Measurements from ENCODE around the gene LRRC49. TPM values are rescaled to one million over a fixed set of nuclear protein-coding genes. Genes with fewer than 3 reads are reported as not detected.

Gene LRRC49
- total RNA-seq, 4 donors from 2014 or later = 2.7 to 6.0 (median 4.4) TPM; not detected in 1

DNA sequence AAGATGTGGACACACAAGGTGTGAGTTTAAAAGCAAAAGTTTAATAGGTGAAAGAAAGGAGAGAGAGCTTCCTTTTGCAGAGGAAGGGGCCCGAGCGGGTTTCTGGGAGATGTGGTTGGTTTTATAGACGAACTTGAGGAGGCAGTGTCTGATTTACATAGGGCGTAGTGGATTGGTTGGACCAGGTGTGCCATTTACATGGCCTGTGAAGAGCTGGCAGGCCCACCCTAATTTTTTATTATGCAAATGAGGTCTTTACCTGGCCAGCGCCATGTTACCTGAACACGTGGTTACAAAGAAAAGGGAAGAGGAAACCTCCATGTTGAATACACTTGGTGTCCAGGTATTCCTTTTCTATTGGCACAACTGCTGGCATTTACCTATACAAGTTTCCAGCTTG, 179.8 kb downstream of the LRRC49 start:
- H3K4me3 ChIP-seq = no peak overlapping the region
- no peaks in the 10 kb centered on the region for H3K27me3 ChIP-seq
- no peak for DNase-seq
- TF ChIP-seq POLR2A (IDR thresholded peaks at IDR 0.05) = no peak
- no peak for TF ChIP-seq CTCF (IDR thresholded peaks at IDR 0.05)
- H3K4me1 ChIP-seq = no peaks in the 10 kb centered on the region
- H3K36me3 ChIP-seq = no peaks in the 10 kb centered on the region
- H3K9me3 ChIP-seq = no peaks in the 10 kb centered on the region
- no peak overlapping the region for H3K27ac ChIP-seq

DNA sequence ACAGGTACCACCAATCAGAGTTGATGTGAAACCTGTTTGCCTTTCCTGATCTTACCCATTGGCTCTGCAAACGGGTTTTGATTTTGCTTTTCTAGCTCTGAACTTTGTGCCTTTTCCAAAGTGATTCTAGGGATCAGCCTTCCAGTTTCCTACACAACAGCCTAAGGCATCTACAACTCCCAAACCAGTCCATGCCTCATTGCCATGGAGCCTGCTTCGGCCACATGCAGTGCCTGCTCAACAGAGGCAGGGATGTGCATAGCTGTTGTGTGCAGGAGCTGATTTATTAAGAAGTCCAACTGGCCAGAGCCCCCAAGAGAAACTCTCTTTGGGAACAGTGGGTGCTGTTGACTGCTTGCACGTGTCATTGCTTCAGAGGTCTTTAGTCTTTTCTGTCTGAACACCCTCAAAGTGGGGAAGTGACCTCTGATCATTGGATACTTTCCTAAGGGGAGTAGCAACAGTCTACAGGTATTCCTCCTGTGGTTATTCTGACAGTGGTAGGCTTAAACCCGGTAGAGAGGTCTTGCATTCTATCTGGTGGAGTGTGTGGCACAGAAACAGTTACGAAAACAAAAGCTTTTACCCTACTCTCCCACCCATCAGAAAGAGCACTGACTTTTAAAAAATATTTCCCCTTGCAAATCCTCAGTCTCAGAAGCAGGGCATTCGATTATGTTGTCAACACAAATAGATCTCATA, 186.0 kb downstream of the LRRC49 start:
- H3K27me3 ChIP-seq = no peaks in the 10 kb centered on the region
- H3K27ac ChIP-seq = no peak overlapping the region
- TF ChIP-seq POLR2A (IDR thresholded peaks at IDR 0.05) (no peak), CTCF (IDR thresholded peaks at IDR 0.05) (no peak)
- H3K4me1 ChIP-seq = peaks cover 0 to 8% (median 0%) of the 10 kb centered on the region in 4 donors
- no peak for DNase-seq
- no peaks in the 10 kb centered on the region for H3K36me3 ChIP-seq
- no peak overlapping the region for H3K4me3 ChIP-seq
- H3K9me3 ChIP-seq = no peaks in the 10 kb centered on the region

DNA sequence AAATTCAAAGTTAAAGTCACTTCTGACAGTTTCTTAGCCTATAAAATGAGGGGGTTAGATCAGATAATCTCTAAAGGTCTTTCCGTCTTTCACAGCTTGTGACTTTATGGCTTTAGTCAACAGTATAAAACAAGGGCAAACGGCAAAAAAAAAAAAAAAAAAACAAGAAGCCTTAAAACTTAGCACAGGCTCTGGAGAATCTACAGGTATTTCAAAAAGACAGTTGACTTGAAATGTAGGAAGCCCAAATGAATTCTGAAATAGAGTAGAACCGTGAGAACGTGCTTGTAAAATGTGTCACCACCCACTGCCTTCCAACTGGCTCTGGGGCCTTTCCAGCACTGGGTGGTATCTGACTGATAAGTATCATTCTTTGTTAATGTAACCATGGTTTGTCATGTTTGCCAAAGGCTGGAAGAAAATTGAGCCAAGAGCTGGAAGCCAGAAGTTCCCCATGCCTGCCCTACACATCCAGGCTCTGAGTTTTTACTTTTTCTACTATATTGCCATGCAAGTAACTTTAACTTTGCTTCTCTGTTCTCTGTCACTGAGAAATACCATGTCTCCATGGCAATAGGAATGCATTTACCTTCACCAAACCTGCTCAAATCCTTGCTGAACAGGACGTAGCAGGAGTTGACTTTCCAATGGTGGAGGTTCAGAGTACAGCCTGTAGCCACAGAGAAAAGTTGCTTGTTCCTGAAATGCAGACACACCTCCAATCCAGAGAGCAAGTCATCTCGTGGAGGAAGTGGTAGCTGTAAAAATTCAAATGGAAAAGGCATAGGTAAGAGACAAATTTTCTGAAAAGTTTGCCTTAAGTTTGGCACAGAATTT, 186.8 kb downstream of the LRRC49 start:
- Histone ChIP-seq H3K27me3 (no peaks in the 10 kb centered on the region), H3K36me3 (no peaks in the 10 kb centered on the region), H3K27ac (no peak overlapping the region), H3K4me3 (no peak overlapping the region), H3K9me3 (no peaks in the 10 kb centered on the region), H3K4me1 (peaks cover 0 to 8% (median 0%) of the 10 kb centered on the region in 4 donors)
- TF ChIP-seq CTCF (IDR thresholded peaks at IDR 0.05) (no peak), POLR2A (IDR thresholded peaks at IDR 0.05) (no peak)
- no peak for DNase-seq

- H3K27me3 ChIP-seq = no peaks in the 10 kb centered on the region
- no peak overlapping the region for H3K4me3 ChIP-seq
- peaks cover 0 to 8% (median 0%) of the 10 kb centered on the region in 4 donors for H3K4me1 ChIP-seq
- no peak overlapping the region for H3K27ac ChIP-seq
- no peak for DNase-seq
- TF ChIP-seq POLR2A (IDR thresholded peaks at IDR 0.05) (no peak), CTCF (IDR thresholded peaks at IDR 0.05) (no peak)
- no peaks in the 10 kb centered on the region for H3K36me3 ChIP-seq
- H3K9me3 ChIP-seq = no peaks in the 10 kb centered on the region
Measured at GRCh38 chr15:71080166-71080565, 187.5 kb downstream of the LRRC49 start.

DNA sequence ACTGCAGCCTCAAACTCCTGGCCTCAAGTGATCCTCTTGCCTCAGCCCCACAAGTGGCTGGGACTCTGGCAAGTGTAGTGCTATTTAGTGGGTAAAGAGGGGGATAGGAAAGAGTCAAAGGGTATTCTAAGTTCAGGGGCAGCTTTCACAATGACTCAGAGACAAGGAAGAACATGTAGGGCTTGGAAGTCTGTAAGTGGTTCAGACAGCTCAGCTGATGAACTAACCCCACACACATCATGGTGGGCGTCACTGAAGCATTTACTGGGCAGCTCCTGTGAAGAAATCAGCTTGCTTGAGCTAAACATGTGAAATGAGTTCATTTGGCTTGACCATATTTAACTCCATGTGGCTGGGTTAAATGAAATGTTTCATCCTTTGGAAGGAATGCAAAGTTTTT, 188.1 kb downstream of the LRRC49 start:
- H3K9me3 ChIP-seq = no peaks in the 10 kb centered on the region
- no peak overlapping the region for H3K4me3 ChIP-seq
- TF ChIP-seq POLR2A (IDR thresholded peaks at IDR 0.05) (no peak), CTCF (IDR thresholded peaks at IDR 0.05) (no peak)
- H3K4me1 ChIP-seq = peaks cover 0 to 8% (median 0%) of the 10 kb centered on the region in 4 donors
- no peak overlapping the region for H3K27ac ChIP-seq
- no peaks in the 10 kb centered on the region for H3K27me3 ChIP-seq
- H3K36me3 ChIP-seq = no peaks in the 10 kb centered on the region
- no peak for DNase-seq

Measured in Peyer's patch (tissue), 4 donors.